Motor neuron (in vitro differentiated cells): ENCODE results near the gene ARMH3. TPM values are rescaled to one million over a fixed set of nuclear protein-coding genes. Genes with fewer than 3 reads are reported as not detected.

ENCODE experiments used
- ATAC-seq, 8 experiments: fragments of 200-7000 bp; cut with Tn5 transposase; replicated peaks in 6 of 8; 2 replicates each; pipeline ENCODE4 v1.8.0; 2021; ENCODE audit warnings: mild to moderate bottlenecking in 8 of 8, moderate library complexity in 8 of 8
- H3K27ac ChIP-seq, 2 donors: fragments of 250-450 bp; sonication (Bioruptor Pico); 2 replicates each; pipeline ENCODE4 v1.9.0; 2021; ENCODE audit warnings: antibody characterized with exemption in 2 of 2, mild to moderate bottlenecking in 2 of 2, moderate library complexity in 1 of 2
- H3K4me1 ChIP-seq, 2 donors: fragments of 250-450 bp; sonication (Bioruptor Pico); replicated peaks in 1 of 2; 2 replicates each; pipeline ENCODE4 v1.6.1; 2021; ENCODE audit warnings: antibody characterized with exemption in 2 of 2, mild to moderate bottlenecking in 2 of 2, moderate library complexity in 1 of 2
- H3K4me3 ChIP-seq, 5 donors: fragments of 250-450 bp; sonication (Bioruptor Pico); 2 replicates each; pipeline ENCODE4 v1.9.0; 2021; ENCODE audit warnings: antibody characterized with exemption in 5 of 5, mild to moderate bottlenecking in 5 of 5, moderate library complexity in 4 of 5
- WGBS, 10 experiments: fragments of 450-650 bp; shearing (Covaris generic); methylation state at CpG; one replicate each; pipeline ENCODE4 v1.0.0; 2022; 5-methylcytosine and 5-hydroxymethylcytosine counted together
- in situ Hi-C, 9 experiments: fragments of 400-800 bp; cut with MboI; loops; one replicate each; pipeline ENCODE4 v1.15.0; 2021; ENCODE audit warnings: low sequenced_read_pairs in 9 of 9, low pct_unique_long_range_greater_than_20kb in 2 of 9; ENCODE audit not compliant: unreplicated experiment in 9 of 9
- total RNA-seq, 8 experiments: library from RNA; unstranded; fragments of 300-600 nt; gene quantifications; 2 replicates each; pipeline versions ENCODE4 v1.2.3 to v1.2.4, GENCODE V29; 2022

ARMH3 gene
- total RNA-seq, 8 experiments from 2014 or later, result 5.5 to 18.3 (median 10.0) TPM

- H3K4me1 ChIP-seq, result peaks cover 9% of the 10 kb centered on the region in 2 donors
- no peak overlapping the region for H3K27ac ChIP-seq
- ATAC-seq, result peak in 6 of 8 experiments; percentile 30 to 74 (median 56)
- no peak overlapping the region for H3K4me3 ChIP-seq
- WGBS, 10 experiments, result 0 to 94% (median 57%) methylated on average over 1 to 3 of the region's 3 CpGs; no CpG with 5 or more reads in 1 of the 10 experiments
- in situ Hi-C loops, result no loop called here
Observed at GRCh38 chr10:101939008-101939648, 116.8 kb downstream of the ARMH3 start.

GRCh38 chr10:101938305-101939007 lies 117.5 kb downstream of the ARMH3 start:
- ATAC-seq, result peak; percentile 47 to 96 (median 72)
- Histone ChIP-seq H3K27ac (no peak overlapping the region), H3K4me1 (peaks cover 9 to 14% of the 10 kb centered on the region in 2 donors), H3K4me3 (no peak overlapping the region)
- in situ Hi-C loops, result no loop called here
- WGBS, 10 experiments, result 0 to 100% (median 40%) methylated on average over 1 to 3 of the region's 3 CpGs; no CpG with 5 or more reads in 1 of the 10 experiments

- 50 to 100% (median 83%) methylated on average over 1 to 2 of the region's 2 CpGs; no CpG with 5 or more reads in 2 of the 10 experiments for WGBS, 10 experiments
Observed at GRCh38 chr10:101935431-101935830, 120.5 kb downstream of the ARMH3 start.

GRCh38 chr10:101934686-101935305 lies 121.2 kb downstream of the ARMH3 start:
- ATAC-seq, result no peak
- peaks cover 9 to 14% of the 10 kb centered on the region in 2 donors for H3K4me1 ChIP-seq
- H3K27ac ChIP-seq, result no peak overlapping the region
- WGBS, 10 experiments, result 43 to 80% (median 60%) methylated on average over 1 to 2 of the region's 3 CpGs; no CpG with 5 or more reads in 5 of the 10 experiments
- H3K4me3 ChIP-seq, result no peak overlapping the region
- in situ Hi-C loops, result no loop called here

More at GRCh38 chr10:101935431-101935830, 120.5 kb downstream of the ARMH3 start:
- Histone ChIP-seq H3K27ac (no peak overlapping the region), H3K4me1 (peaks cover 9 to 14% of the 10 kb centered on the region in 2 donors), H3K4me3 (no peak overlapping the region)
- ATAC-seq, result no peak
- in situ Hi-C loops, result no loop called here

- in situ Hi-C loops, result no loop called here
- ATAC-seq, result no peak
- 80 to 100% (median 93%) methylated on average over 1 to 4 of the region's 4 CpGs; no CpG with 5 or more reads in 4 of the 10 experiments for WGBS, 10 experiments
- Histone ChIP-seq H3K4me3 (no peak overlapping the region), H3K27ac (no peak overlapping the region), H3K4me1 (peaks cover 8 to 14% of the 10 kb centered on the region in 2 donors)
Observed at GRCh38 chr10:101933976-101934375, 122.0 kb downstream of the ARMH3 start.

GRCh38 chr10:101932183-101932582 lies 123.8 kb downstream of the ARMH3 start:
- 57 to 100% (median 91%) methylated on average over 2 to 4 of the region's 4 CpGs for WGBS, 10 experiments
- no peak overlapping the region for H3K27ac ChIP-seq
- no peak overlapping the region for H3K4me3 ChIP-seq
- H3K4me1 ChIP-seq, result peaks cover 0 to 14% of the 10 kb centered on the region in 2 donors
- in situ Hi-C loops, result no loop called here
- ATAC-seq, result peak in 2 of 8 experiments; percentile 65 to 87

- 20 to 100% (median 91%) methylated on average over 1 to 2 of the region's 2 CpGs; no CpG with 5 or more reads in 2 of the 10 experiments for whole genome bisulfite sequencing, 10 experiments
- Histone ChIP-seq H3K27ac (no peak overlapping the region), H3K4me3 (no peak overlapping the region), H3K4me1 (peaks cover 0 to 14% of the 10 kb centered on the region in 2 donors)
- peak in 3 of 8 experiments; percentile 66 to 80 (median 73) for ATAC-seq
- in situ Hi-C loops, result no loop called here
Observed at GRCh38 chr10:101925027-101925426, 130.9 kb downstream of the ARMH3 start.

- Histone ChIP-seq H3K4me3 (no peak overlapping the region), H3K27ac (no peak overlapping the region), H3K4me1 (peaks cover 6 to 20% of the 10 kb centered on the region in 2 donors)
- in situ Hi-C loops, result no loop called here
- ATAC-seq, result no peak
Observed at GRCh38 chr10:101923256-101923655, 132.7 kb downstream of the ARMH3 start.

- peaks cover 6 to 20% of the 10 kb centered on the region in 2 donors for H3K4me1 ChIP-seq
- in situ Hi-C loops, result no loop called here
- ATAC-seq, result peak in 3 of 8 experiments; percentile 16 to 36 (median 25)
- H3K4me3 ChIP-seq, result no peak overlapping the region
- WGBS, 10 experiments, result 60 to 100% (median 74%) methylated on average over 1 to 2 of the region's 2 CpGs; no CpG with 5 or more reads in 1 of the 10 experiments
- H3K27ac ChIP-seq, result no peak overlapping the region
Observed at GRCh38 chr10:101922846-101923245, 133.1 kb downstream of the ARMH3 start.

GRCh38 chr10:101920546-101920945 lies 135.4 kb downstream of the ARMH3 start:
- Histone ChIP-seq H3K4me1 (peaks cover 10 to 20% of the 10 kb centered on the region in 2 donors), H3K4me3 (no peak overlapping the region), H3K27ac (no peak overlapping the region)
- in situ Hi-C loops, result no loop called here
- ATAC-seq, result no peak

GRCh38 chr10:101919026-101919770 lies 136.8 kb downstream of the ARMH3 start:
- H3K27ac ChIP-seq, result no peak overlapping the region
- no peak for ATAC-seq
- peaks cover 10 to 20% of the 10 kb centered on the region in 2 donors for H3K4me1 ChIP-seq
- in situ Hi-C loops, result no loop called here
- no peak overlapping the region for H3K4me3 ChIP-seq
- 53 to 100% (median 78%) methylated on average over 1 to 8 of the region's 8 CpGs for WGBS, 10 experiments

- 0 to 100% (median 50%) methylated on average over 1 to 2 of the region's 2 CpGs; no CpG with 5 or more reads in 1 of the 10 experiments for WGBS, 10 experiments
- H3K27ac ChIP-seq, result no peak overlapping the region
- peak in 4 of 8 experiments; percentile 47 to 96 (median 96) for ATAC-seq
- in situ Hi-C loops, result no loop called here
- peaks cover 0 to 3% of the 10 kb centered on the region in 2 donors for H3K4me1 ChIP-seq
- no peak overlapping the region for H3K4me3 ChIP-seq
Observed at GRCh38 chr10:101912561-101913179, 143.3 kb downstream of the ARMH3 start.
